Chondrocyte (in vitro differentiated cells): ENCODE results near the gene IL1B. TPM values are rescaled to one million over a fixed set of nuclear protein-coding genes. Genes with fewer than 3 reads are reported as not detected.

ENCODE experiments used
- DNase-seq: peaks from one replicate; pipeline ENCODE4 v3.0.0; 2021; ENCODE audit warnings: mixed read lengths, low spot score
- H3K27ac Mint-ChIP-seq: one replicate; pipeline ENCODE4 v1.8.0; 2021; ENCODE audit warnings: mild to moderate bottlenecking, moderate library complexity, mixed read lengths; ENCODE audit not compliant: unreplicated experiment
- H3K27me3 Mint-ChIP-seq: 2 replicates; pipeline ENCODE4 v1.8.0; 2021; ENCODE audit warnings: low read depth, mixed read lengths
- H3K36me3 Mint-ChIP-seq: 2 replicates; pipeline ENCODE4 v1.8.0; 2021; ENCODE audit warnings: low read depth, mixed read lengths
- H3K4me1 Mint-ChIP-seq: 2 replicates; pipeline ENCODE4 v1.8.0; 2021; ENCODE audit warnings: low read depth, mild to moderate bottlenecking, mixed read lengths
- H3K4me3 Mint-ChIP-seq: one replicate; pipeline ENCODE4 v1.8.0; 2021; ENCODE audit warnings: mild to moderate bottlenecking, moderate library complexity, mixed read lengths; ENCODE audit not compliant: unreplicated experiment
- H3K9me3 Mint-ChIP-seq: 2 replicates; pipeline ENCODE4 v1.8.0; 2021; ENCODE audit warnings: low read depth, mixed read lengths
- total RNA-seq: library from RNA; stranded (reverse); gene quantifications from 3 replicates; pipeline ENCODE4 v1.2.1, GENCODE V29; 2021
- TF ChIP-seq, protein P1 (sequence below): fragments of 200-600 bp; sonication (generic); IDR thresholded peaks from 2 replicates; pipeline ENCODE4 v1.5.0; 2021; ENCODE audit warnings: antibody characterized with exemption, mild to moderate bottlenecking, moderate library complexity

The IL1B gene
- total RNA-seq, 1 donor from 2014 or later: not detected

DNA sequence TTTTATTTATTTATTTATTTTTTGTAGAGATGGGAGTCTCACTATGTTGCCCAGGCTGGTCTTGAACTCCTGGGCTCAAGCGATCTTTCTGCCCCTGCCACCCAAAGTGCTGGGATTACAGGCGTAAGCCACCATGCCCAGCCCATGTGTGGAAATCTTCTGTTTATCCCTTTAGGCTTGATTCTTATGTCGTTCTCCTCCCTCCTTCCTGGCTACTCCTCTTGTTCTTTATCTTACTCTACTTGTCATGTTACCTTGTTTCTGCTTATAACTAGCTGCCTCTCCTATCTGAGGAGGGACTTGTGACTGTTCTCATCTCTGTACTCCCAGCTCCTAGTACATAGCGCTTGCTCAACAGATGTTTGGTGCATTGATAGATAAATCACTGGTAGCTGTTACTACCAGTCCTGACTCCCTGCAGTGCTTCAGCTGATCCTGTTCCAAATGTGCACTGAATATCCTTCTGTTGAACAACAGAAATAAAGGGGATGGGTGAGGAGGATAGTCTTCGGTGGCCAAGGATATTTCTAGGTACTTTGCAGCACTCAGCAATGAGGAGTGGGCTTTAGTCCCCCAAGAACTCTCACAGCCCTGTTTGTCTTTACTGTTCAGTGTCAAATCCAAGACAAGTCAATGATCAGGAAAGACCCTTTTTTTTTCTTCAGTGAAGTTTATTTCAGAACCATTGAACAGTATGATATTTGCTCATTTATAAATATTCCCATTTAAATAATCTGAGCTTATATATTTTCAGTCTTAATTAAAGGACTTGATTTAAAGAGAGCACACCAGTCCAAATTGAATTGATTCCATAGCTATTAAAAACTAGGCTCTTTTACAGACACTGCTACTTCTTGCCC lies 7.2 kb downstream of the IL1B start:
- no peak overlapping the region for H3K27ac Mint-ChIP-seq
- H3K9me3 Mint-ChIP-seq: no peaks in the 10 kb centered on the region
- TF ChIP-seq, protein P1, sequence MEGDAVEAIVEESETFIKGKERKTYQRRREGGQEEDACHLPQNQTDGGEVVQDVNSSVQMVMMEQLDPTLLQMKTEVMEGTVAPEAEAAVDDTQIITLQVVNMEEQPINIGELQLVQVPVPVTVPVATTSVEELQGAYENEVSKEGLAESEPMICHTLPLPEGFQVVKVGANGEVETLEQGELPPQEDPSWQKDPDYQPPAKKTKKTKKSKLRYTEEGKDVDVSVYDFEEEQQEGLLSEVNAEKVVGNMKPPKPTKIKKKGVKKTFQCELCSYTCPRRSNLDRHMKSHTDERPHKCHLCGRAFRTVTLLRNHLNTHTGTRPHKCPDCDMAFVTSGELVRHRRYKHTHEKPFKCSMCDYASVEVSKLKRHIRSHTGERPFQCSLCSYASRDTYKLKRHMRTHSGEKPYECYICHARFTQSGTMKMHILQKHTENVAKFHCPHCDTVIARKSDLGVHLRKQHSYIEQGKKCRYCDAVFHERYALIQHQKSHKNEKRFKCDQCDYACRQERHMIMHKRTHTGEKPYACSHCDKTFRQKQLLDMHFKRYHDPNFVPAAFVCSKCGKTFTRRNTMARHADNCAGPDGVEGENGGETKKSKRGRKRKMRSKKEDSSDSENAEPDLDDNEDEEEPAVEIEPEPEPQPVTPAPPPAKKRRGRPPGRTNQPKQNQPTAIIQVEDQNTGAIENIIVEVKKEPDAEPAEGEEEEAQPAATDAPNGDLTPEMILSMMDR: no peak
- peaks cover 5% of the 10 kb centered on the region for H3K4me1 Mint-ChIP-seq
- no peak for DNase-seq
- H3K4me3 Mint-ChIP-seq: no peak overlapping the region
- H3K27me3 Mint-ChIP-seq: no peaks in the 10 kb centered on the region
- no peaks in the 10 kb centered on the region for H3K36me3 Mint-ChIP-seq

DNA sequence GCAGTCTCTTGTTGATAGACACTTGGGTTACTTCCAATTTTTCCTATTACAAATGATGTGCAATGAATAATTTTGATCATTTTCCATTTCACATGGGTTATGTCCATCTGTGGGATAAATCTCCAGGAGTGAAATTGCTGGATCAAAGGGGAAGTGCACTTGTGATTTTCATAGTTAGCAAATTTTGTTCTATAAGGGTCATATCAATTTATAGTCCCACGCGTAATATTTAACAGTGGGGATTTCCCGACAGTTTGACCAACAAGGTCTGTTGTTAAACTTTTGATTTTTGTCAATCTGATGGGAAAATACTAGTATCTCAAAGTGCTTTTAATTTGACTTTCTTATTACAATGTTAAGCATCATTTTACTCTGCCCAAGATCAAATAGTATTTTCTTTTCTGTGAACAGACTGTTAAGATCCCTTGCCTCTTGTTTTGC lies 8.3 kb downstream of the IL1B start:
- H3K4me1 Mint-ChIP-seq: peaks cover 6% of the 10 kb centered on the region
- no peak overlapping the region for H3K4me3 Mint-ChIP-seq
- no peaks in the 10 kb centered on the region for H3K27me3 Mint-ChIP-seq

DNA sequence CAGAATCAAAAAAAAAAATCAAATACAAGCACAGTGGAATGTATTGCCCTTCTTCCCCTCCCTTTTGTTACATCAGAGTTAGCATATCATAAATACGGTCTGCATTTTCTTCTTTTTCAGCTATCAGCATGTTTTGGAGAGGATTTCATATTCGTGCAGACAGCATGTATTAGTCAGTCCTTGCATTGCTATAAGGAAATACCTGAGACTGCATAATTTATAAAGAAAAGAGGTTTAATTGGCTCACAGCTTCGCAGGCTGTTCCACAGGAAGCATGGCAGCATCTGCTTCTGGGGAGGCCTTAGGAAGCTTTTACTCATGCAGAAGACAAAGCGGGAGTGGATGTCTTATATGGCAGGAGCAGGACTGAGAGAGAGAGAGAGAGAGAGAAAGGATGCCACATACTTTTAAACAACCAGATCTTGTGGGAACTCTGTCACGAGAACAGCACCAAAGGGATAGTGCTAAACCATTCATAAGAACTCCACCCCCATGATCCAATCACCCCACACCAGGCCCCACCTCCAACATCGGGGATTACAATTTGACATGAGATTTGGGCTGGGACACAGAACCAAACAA lies 8.9 kb downstream of the IL1B start:
- Mint-ChIP-seq H3K4me1 (peaks cover 6% of the 10 kb centered on the region), H3K9me3 (no peaks in the 10 kb centered on the region), H3K27ac (no peak overlapping the region), H3K4me3 (no peak overlapping the region), H3K36me3 (no peaks in the 10 kb centered on the region), H3K27me3 (no peaks in the 10 kb centered on the region)
- no peak for DNase-seq
- TF ChIP-seq, protein P1: no peak

More for the DNA sequence above, 8.3 kb downstream of the IL1B start:
- Mint-ChIP-seq H3K9me3 (no peaks in the 10 kb centered on the region), H3K36me3 (no peaks in the 10 kb centered on the region), H3K27ac (no peak overlapping the region)
- DNase-seq: no peak
- TF ChIP-seq, protein P1: no peak

DNA sequence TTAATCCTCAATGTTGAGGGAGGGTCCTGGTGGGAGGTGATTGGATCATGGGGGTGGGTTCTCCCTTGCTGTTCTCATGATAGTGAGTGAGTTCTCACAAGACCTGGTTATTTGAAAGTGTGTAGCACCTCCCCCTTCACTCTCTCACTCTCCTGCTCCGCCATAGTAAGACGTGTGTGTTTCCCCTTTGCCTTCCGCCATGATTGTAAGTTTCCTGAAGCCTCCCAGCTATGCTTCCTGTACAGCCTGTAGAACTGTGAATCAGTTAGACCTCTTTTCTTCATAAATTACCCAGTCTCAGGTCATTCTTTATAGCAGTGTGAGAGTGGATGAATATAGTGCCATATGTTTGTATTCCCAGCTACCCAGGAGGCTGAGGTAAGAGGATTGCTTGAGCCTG lies 9.6 kb downstream of the IL1B start:
- Mint-ChIP-seq H3K27me3 (no peaks in the 10 kb centered on the region), H3K4me3 (no peak overlapping the region), H3K36me3 (no peaks in the 10 kb centered on the region), H3K9me3 (no peaks in the 10 kb centered on the region), H3K4me1 (peaks cover 6% of the 10 kb centered on the region), H3K27ac (no peak overlapping the region)
- TF ChIP-seq, protein P1: no peak
- DNase-seq: no peak

DNA sequence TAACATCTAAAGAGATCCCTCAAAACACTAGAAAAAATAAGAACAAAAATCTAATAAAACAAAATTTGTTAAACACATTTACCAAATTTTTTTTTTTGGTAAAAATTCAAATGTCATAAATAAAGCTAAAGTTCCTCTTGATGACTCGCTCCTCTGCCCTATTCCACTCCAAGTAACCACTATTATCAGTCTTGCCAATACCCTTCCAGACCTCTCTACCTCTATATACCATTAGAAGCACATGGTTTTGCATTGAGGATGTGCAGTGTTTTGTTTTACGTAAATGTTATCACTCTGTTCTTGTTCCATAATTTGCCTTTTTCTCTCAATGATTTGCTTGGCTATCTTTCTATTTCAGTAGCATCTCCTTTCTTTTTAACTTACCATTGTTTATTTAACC lies 10.9 kb downstream of the IL1B start:
- Mint-ChIP-seq H3K9me3 (no peaks in the 10 kb centered on the region), H3K27ac (no peak overlapping the region), H3K4me3 (no peak overlapping the region), H3K4me1 (peaks cover 6% of the 10 kb centered on the region), H3K27me3 (no peaks in the 10 kb centered on the region), H3K36me3 (no peaks in the 10 kb centered on the region)
- TF ChIP-seq, protein P1: no peak
- no peak for DNase-seq
